Osteocyte (in vitro differentiated cells): ENCODE measurements around the gene NHSL2. TPM values are rescaled to one million over a fixed set of nuclear protein-coding genes. Genes with fewer than 3 reads are reported as not detected.

Source experiments
- DNase-seq: peaks from one replicate; pipeline ENCODE4 v3.0.0; 2021; ENCODE audit warnings: mixed read lengths; ENCODE audit not compliant: unreplicated experiment; ENCODE audit errors: extremely low spot score
- H3K27ac Mint-ChIP-seq: one replicate; pipeline ENCODE4 v1.8.0; 2021; ENCODE audit warnings: mild to moderate bottlenecking, mixed read lengths; ENCODE audit not compliant: unreplicated experiment
- H3K27me3 Mint-ChIP-seq: one replicate; pipeline ENCODE4 v1.8.0; 2021; ENCODE audit warnings: mixed read lengths; ENCODE audit not compliant: unreplicated experiment
- H3K36me3 Mint-ChIP-seq: one replicate; pipeline ENCODE4 v1.8.0; 2021; ENCODE audit warnings: mixed read lengths; ENCODE audit not compliant: unreplicated experiment
- H3K4me1 Mint-ChIP-seq: one replicate; pipeline ENCODE4 v1.8.0; 2021; ENCODE audit warnings: mixed read lengths; ENCODE audit not compliant: unreplicated experiment
- H3K4me3 Mint-ChIP-seq: one replicate; pipeline ENCODE4 v1.8.0; 2021; ENCODE audit warnings: mild to moderate bottlenecking, moderate library complexity, mixed read lengths; ENCODE audit not compliant: unreplicated experiment
- H3K9me3 Mint-ChIP-seq: one replicate; pipeline ENCODE4 v1.8.0; 2021; ENCODE audit warnings: mixed read lengths; ENCODE audit not compliant: unreplicated experiment
- CTCF ChIP-seq: fragments of 200-600 bp; sonication (generic); IDR thresholded peaks from 2 replicates; pipeline ENCODE4 v1.5.0; 2021; ENCODE audit warnings: antibody characterized with exemption, mild to moderate bottlenecking, moderate library complexity
- total RNA-seq: library from RNA; stranded (reverse); gene quantifications from 2 replicates; pipeline ENCODE4 v1.2.1, GENCODE V29; 2021

The NHSL2 gene
- total RNA-seq, 1 donor from 2014 or later: 7.3 TPM

- H3K4me3 Mint-ChIP-seq: no peak overlapping the region
- TF ChIP-seq CTCF: no peak
Observed at GRCh38 chrX:72028701-72029470, 118.2 kb downstream of the NHSL2 start.

DNA sequence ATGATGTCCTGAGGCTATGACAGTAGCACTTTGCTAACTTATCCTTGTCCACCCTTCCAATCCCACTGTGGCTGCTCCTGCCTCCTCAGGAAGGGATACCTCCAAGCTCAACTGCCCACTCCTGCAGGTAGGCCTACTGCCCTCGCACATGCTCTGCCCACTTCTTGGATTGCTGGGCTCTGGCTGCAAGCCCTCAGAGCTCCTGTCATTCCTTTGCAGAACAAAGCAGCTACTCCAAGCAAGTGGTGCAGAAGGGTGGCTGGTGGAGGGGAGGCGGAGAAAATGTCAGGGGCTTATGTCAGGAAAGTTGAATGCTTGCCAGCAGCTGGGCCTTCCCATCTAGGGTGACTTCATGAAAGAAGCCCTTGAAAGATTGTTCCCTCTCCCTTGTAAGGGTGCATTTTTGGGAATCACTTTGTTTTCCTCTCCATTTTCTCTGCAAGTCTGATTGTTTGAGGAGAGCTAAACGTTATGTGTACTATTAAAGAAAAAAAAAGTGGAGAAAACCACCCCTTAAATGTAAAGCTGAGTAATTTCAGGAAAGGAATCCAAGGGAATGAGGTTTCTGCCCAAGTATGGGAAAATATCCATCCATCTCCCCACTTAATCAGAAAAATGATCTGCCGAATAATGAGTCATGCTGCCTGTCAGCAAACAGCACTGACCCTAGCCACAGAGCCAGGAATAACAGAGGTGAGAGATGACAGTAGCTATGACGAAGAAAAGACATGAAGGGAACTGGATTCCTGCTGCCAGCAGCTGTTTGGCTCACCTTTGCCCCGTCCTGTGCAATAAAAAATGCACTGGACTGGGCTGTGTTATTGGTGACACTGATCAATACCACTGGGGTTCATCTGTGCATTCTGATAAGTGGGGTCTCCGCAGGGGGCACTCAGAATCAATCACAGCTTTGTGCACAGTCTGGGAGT lies 119.1 kb downstream of the NHSL2 start:
- Mint-ChIP-seq H3K27ac (peak overlapping the region; percentile 85), H3K9me3 (no peaks in the 10 kb centered on the region), H3K4me1 (peaks cover 29% of the 10 kb centered on the region), H3K36me3 (no peaks in the 10 kb centered on the region), H3K27me3 (no peaks in the 10 kb centered on the region), H3K4me3 (no peak overlapping the region)
- no peak for TF ChIP-seq CTCF
- DNase-seq: peak; percentile 81

More at GRCh38 chrX:72028701-72029470, 118.2 kb downstream of the NHSL2 start:
- H3K27ac Mint-ChIP-seq: peak overlapping the region; percentile 85
- H3K9me3 Mint-ChIP-seq: peaks cover 4% of the 10 kb centered on the region
- peaks cover 29% of the 10 kb centered on the region for H3K4me1 Mint-ChIP-seq
- no peaks in the 10 kb centered on the region for H3K36me3 Mint-ChIP-seq
- no peaks in the 10 kb centered on the region for H3K27me3 Mint-ChIP-seq
- peak; percentile 44 for DNase-seq

GRCh38 chrX:72030431-72030830 lies 119.8 kb downstream of the NHSL2 start:
- no peak overlapping the region for H3K4me3 Mint-ChIP-seq
- peaks cover 3% of the 10 kb centered on the region for H3K9me3 Mint-ChIP-seq
- H3K36me3 Mint-ChIP-seq: no peaks in the 10 kb centered on the region
- H3K4me1 Mint-ChIP-seq: peaks cover 29% of the 10 kb centered on the region
- peak overlapping the region; percentile 85 for H3K27ac Mint-ChIP-seq
- peak; percentile 19 for DNase-seq
- TF ChIP-seq CTCF: no peak
- H3K27me3 Mint-ChIP-seq: no peaks in the 10 kb centered on the region

- Mint-ChIP-seq H3K27me3 (no peaks in the 10 kb centered on the region), H3K4me1 (peaks cover 29% of the 10 kb centered on the region), H3K4me3 (no peak overlapping the region), H3K36me3 (peaks cover 3% of the 10 kb centered on the region), H3K27ac (no peak overlapping the region), H3K9me3 (peaks cover 7% of the 10 kb centered on the region)
- DNase-seq: peak; percentile 15
- no peak for TF ChIP-seq CTCF
Observed at GRCh38 chrX:72031118-72031517, 120.5 kb downstream of the NHSL2 start.

DNA sequence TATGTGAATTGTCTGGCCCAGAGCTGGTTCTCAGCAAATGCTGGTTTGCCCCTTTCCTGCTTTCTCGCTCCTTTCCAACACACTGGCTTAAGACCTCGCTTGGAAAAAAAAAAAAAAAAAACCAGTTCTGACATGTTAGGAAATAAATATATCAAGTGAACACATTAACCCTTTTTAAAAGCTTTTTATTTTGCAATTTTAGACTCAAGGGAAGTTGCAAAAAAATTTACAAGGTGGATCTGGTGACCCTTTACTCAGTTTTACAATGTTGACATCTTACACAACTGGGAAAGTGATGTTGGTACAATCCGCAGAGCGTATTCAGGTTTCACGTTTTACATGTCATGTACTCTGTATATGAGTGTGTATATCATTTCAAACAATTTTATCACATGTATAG lies 121.0 kb downstream of the NHSL2 start:
- Mint-ChIP-seq H3K36me3 (peaks cover 6% of the 10 kb centered on the region), H3K4me3 (no peak overlapping the region), H3K27ac (no peak overlapping the region), H3K9me3 (peaks cover 10% of the 10 kb centered on the region), H3K4me1 (peaks cover 28% of the 10 kb centered on the region), H3K27me3 (no peaks in the 10 kb centered on the region)
- no peak for TF ChIP-seq CTCF
- DNase-seq: peak; percentile 11
